ENCODE results near the gene CD37.

DNA sequence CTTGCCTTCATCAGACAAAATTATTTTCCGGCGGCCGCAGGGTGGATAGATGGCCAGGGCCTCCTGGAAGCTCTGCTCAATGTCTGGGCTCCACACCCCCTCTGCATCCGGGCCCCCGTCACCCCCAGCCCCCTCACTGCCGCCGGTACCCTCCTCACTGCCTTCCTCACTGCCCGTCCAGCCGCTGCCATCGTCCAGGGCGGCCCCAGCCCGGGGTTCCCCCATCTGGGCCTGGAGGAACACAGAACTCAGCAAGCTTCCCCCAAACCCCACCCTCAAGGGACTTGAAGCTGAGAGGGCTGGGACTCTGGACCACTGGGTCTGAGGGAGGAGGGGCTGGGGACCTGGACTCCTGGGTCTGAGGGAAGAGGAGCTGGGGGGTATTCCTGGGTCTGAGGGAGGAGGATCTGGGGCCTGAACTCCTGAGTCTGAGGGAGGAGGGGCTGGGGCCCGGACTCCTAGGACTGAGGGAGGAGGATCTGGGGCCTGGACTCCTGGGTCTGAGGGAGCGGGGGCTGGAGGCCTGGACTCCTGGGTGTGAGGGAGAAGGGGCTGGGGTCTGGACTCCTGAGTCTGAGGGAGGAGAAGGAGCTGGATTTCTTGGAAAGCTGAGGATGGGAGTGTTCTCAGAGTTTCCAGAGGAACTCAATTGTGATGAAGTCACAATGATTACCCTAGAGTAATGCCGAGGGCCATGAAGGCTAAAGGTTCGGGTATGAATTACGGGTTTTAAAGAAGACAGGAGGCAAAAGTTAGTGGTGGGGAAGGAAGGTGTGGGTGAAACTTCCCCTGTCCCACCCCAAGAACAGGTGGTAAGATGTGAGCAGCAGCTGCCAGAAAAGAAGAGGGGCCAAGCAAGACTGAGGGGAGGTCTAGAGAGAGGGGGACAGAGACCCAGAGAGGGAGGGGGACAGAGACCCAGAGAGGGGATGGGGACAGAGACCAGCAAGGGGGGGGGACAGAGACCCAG, 24.9 kb downstream of the CD37 start:
- TF ChIP-seq SP1 (IDR thresholded peaks at IDR 0.05; ENCODE audit: low read depth) (no peak), REST (IDR thresholded peaks at IDR 0.05; ENCODE audit: low read depth) (no peak), POLR2A (IDR thresholded peaks at IDR 0.05; ENCODE audit: borderline replicate concordance, extremely low read depth, insufficient read depth, insufficient read length) (no peak), CTCF (IDR thresholded peaks at IDR 0.05 in 2 of 3, conservative IDR thresholded peaks at IDR 0.05 in 1 of 3; ENCODE audit: borderline replicate concordance in 1 of 3, insufficient read depth in 1 of 3, low read depth in 2 of 3, low read length in 2 of 3) (no peak)
